Immature natural killer cell (primary cell): ENCODE data around the gene PDE11A. TPM values are rescaled to one million over a fixed set of nuclear protein-coding genes. Genes with fewer than 3 reads are reported as not detected.

Experiments used
- DNase-seq, 3 donors: peaks; one replicate each; pipeline ENCODE4 v3.0.0; 2022; ENCODE audit warnings: mixed read lengths in 1 of 3
- H3K27ac Mint-ChIP-seq, 6 donors: one replicate each; pipeline ENCODE4 v1.8.0; 2020; ENCODE audit warnings: mixed read lengths in 6 of 6, mild to moderate bottlenecking in 5 of 6, inconsistent platforms in 4 of 6, moderate library complexity in 3 of 6
- H3K27me3 Mint-ChIP-seq, 3 donors: one replicate each; pipeline ENCODE4 v1.8.0; 2020 to 2021; ENCODE audit warnings: low read depth in 3 of 3, mild to moderate bottlenecking in 3 of 3, mixed read lengths in 3 of 3, moderate library complexity in 3 of 3, inconsistent platforms in 1 of 3
- H3K36me3 Mint-ChIP-seq, 3 donors: one replicate each; pipeline ENCODE4 v1.8.0; 2020; ENCODE audit warnings: mixed read lengths in 3 of 3, inconsistent platforms in 2 of 3, mild to moderate bottlenecking in 2 of 3
- H3K4me1 Mint-ChIP-seq, 2 donors: one replicate each; pipeline ENCODE4 v1.8.0; 2020; ENCODE audit warnings: inconsistent platforms in 2 of 2, mild to moderate bottlenecking in 2 of 2, mixed read lengths in 2 of 2, moderate library complexity in 1 of 2
- H3K4me3 Mint-ChIP-seq, 5 donors: one replicate each; pipeline ENCODE4 v1.8.0; 2020; ENCODE audit warnings: mild to moderate bottlenecking in 5 of 5, mixed read lengths in 5 of 5, inconsistent platforms in 3 of 5, moderate library complexity in 3 of 5
- H3K9me3 Mint-ChIP-seq, 6 donors: one replicate each; pipeline ENCODE4 v1.8.0; 2020; ENCODE audit warnings: mild to moderate bottlenecking in 6 of 6, mixed read lengths in 6 of 6, inconsistent platforms in 4 of 6, moderate library complexity in 3 of 6
- polyA plus RNA-seq, 3 donors: library from polyadenylated mRNA; unstranded; fragments of 300-500 nt; fragmentation: Illumina TruSeq; gene quantifications; one replicate each; pipeline ENCODE4 v1.2.3, GENCODE V29; 2021

The PDE11A gene
- polyA plus RNA-seq, 3 donors from 2014 or later = not detected

GRCh38 chr2:177914247-177914646, 158.3 kb downstream of the PDE11A start:
- H3K27ac Mint-ChIP-seq = no peak overlapping the region
- H3K4me3 Mint-ChIP-seq = no peak overlapping the region
- H3K36me3 Mint-ChIP-seq = no peaks in the 10 kb centered on the region
- peaks cover 0 to 14% (median 3%) of the 10 kb centered on the region in 3 donors for H3K27me3 Mint-ChIP-seq
- peaks cover 0 to 6% (median 0%) of the 10 kb centered on the region in 6 donors for H3K9me3 Mint-ChIP-seq
- no peaks in the 10 kb centered on the region for H3K4me1 Mint-ChIP-seq
- DNase-seq = no peak

GRCh38 chr2:177909962-177910361, 162.6 kb downstream of the PDE11A start:
- H3K27ac Mint-ChIP-seq = no peak overlapping the region
- peaks cover 2 to 10% of the 10 kb centered on the region in 2 donors for H3K4me1 Mint-ChIP-seq
- no peak overlapping the region for H3K4me3 Mint-ChIP-seq
- peaks cover 0 to 8% (median 3%) of the 10 kb centered on the region in 3 donors for H3K27me3 Mint-ChIP-seq
- DNase-seq = no peak
- H3K9me3 Mint-ChIP-seq = no peaks in the 10 kb centered on the region
- H3K36me3 Mint-ChIP-seq = no peaks in the 10 kb centered on the region

- Mint-ChIP-seq H3K27ac (no peak overlapping the region), H3K4me3 (no peak overlapping the region)
Observed at GRCh38 chr2:177908824-177909223, 163.8 kb downstream of the PDE11A start.

GRCh38 chr2:177908182-177908581, 164.4 kb downstream of the PDE11A start:
- peak; percentile 0 to 12 (median 4) for DNase-seq
- Mint-ChIP-seq H3K36me3 (no peaks in the 10 kb centered on the region), H3K4me3 (no peak overlapping the region), H3K27ac (no peak overlapping the region), H3K9me3 (no peaks in the 10 kb centered on the region), H3K4me1 (peaks cover 2 to 10% of the 10 kb centered on the region in 2 donors), H3K27me3 (peaks cover 0 to 4% (median 3%) of the 10 kb centered on the region in 3 donors)

More at GRCh38 chr2:177908824-177909223, 163.8 kb downstream of the PDE11A start:
- no peak for DNase-seq
- Mint-ChIP-seq H3K27me3 (peaks cover 0 to 5% (median 3%) of the 10 kb centered on the region in 3 donors), H3K36me3 (no peaks in the 10 kb centered on the region), H3K4me1 (peaks cover 2 to 10% of the 10 kb centered on the region in 2 donors), H3K9me3 (no peaks in the 10 kb centered on the region)

GRCh38 chr2:177906041-177906718, 166.4 kb downstream of the PDE11A start:
- H3K27me3 Mint-ChIP-seq = peaks cover 0 to 2% (median 1%) of the 10 kb centered on the region in 3 donors
- DNase-seq = peak; percentile 26 to 34 (median 30)
- peaks cover 0 to 2% (median 0%) of the 10 kb centered on the region in 6 donors for H3K9me3 Mint-ChIP-seq
- H3K4me1 Mint-ChIP-seq = peaks cover 2 to 10% of the 10 kb centered on the region in 2 donors
- H3K4me3 Mint-ChIP-seq = no peak overlapping the region
- H3K27ac Mint-ChIP-seq = no peak overlapping the region
- no peaks in the 10 kb centered on the region for H3K36me3 Mint-ChIP-seq

GRCh38 chr2:177905640-177906039, 166.9 kb downstream of the PDE11A start:
- Mint-ChIP-seq H3K27ac (no peak overlapping the region), H3K4me3 (no peak overlapping the region), H3K9me3 (peaks cover 0 to 2% (median 0%) of the 10 kb centered on the region in 6 donors), H3K4me1 (peaks cover 2 to 10% of the 10 kb centered on the region in 2 donors), H3K27me3 (peaks cover 0 to 2% (median 1%) of the 10 kb centered on the region in 3 donors), H3K36me3 (no peaks in the 10 kb centered on the region)
- no peak for DNase-seq

- Mint-ChIP-seq H3K9me3 (peaks cover 0 to 2% (median 0%) of the 10 kb centered on the region in 6 donors), H3K36me3 (no peaks in the 10 kb centered on the region), H3K27ac (no peak overlapping the region), H3K27me3 (peaks cover 0 to 2% (median 0%) of the 10 kb centered on the region in 3 donors), H3K4me1 (peaks cover 0 to under 1% of the 10 kb centered on the region in 2 donors), H3K4me3 (no peak overlapping the region)
- no peak for DNase-seq
Observed at GRCh38 chr2:177902395-177903163, 170.0 kb downstream of the PDE11A start.

GRCh38 chr2:177900082-177900481, 172.5 kb downstream of the PDE11A start:
- Mint-ChIP-seq H3K4me3 (no peak overlapping the region), H3K27me3 (no peaks in the 10 kb centered on the region), H3K27ac (no peak overlapping the region), H3K9me3 (peaks cover 0 to 2% (median 0%) of the 10 kb centered on the region in 6 donors), H3K4me1 (no peaks in the 10 kb centered on the region), H3K36me3 (no peaks in the 10 kb centered on the region)
- no peak for DNase-seq

GRCh38 chr2:177897278-177897677, 175.3 kb downstream of the PDE11A start:
- H3K36me3 Mint-ChIP-seq = peaks cover 0 to 4% (median 0%) of the 10 kb centered on the region in 3 donors
- no peaks in the 10 kb centered on the region for H3K4me1 Mint-ChIP-seq
- H3K27ac Mint-ChIP-seq = no peak overlapping the region
- H3K9me3 Mint-ChIP-seq = peaks cover 0 to 4% (median 0%) of the 10 kb centered on the region in 6 donors
- H3K27me3 Mint-ChIP-seq = peaks cover 0 to 10% (median 5%) of the 10 kb centered on the region in 3 donors
- H3K4me3 Mint-ChIP-seq = no peak overlapping the region
- no peak for DNase-seq

GRCh38 chr2:177896587-177896986, 176.0 kb downstream of the PDE11A start:
- Mint-ChIP-seq H3K36me3 (peaks cover 0 to 4% (median 0%) of the 10 kb centered on the region in 3 donors), H3K27ac (no peak overlapping the region), H3K4me1 (no peaks in the 10 kb centered on the region), H3K9me3 (peaks cover 0 to 4% (median 0%) of the 10 kb centered on the region in 6 donors), H3K27me3 (peaks cover 0 to 10% (median 5%) of the 10 kb centered on the region in 3 donors), H3K4me3 (no peak overlapping the region)
- DNase-seq = no peak

- Mint-ChIP-seq H3K27ac (no peak overlapping the region), H3K4me1 (no peaks in the 10 kb centered on the region), H3K36me3 (peaks cover 0 to 4% (median 0%) of the 10 kb centered on the region in 3 donors), H3K4me3 (no peak overlapping the region), H3K9me3 (peaks cover 0 to 4% (median 0%) of the 10 kb centered on the region in 6 donors), H3K27me3 (peaks cover 0 to 10% (median 5%) of the 10 kb centered on the region in 3 donors)
- DNase-seq = no peak
Observed at GRCh38 chr2:177894546-177894945, 178.0 kb downstream of the PDE11A start.

- H3K9me3 Mint-ChIP-seq = peaks cover 0 to 4% (median 0%) of the 10 kb centered on the region in 6 donors
- H3K4me3 Mint-ChIP-seq = no peak overlapping the region
- H3K36me3 Mint-ChIP-seq = peaks cover 0 to 4% (median 0%) of the 10 kb centered on the region in 3 donors
- H3K27ac Mint-ChIP-seq = no peak overlapping the region
- H3K27me3 Mint-ChIP-seq = peaks cover 0 to 10% (median 5%) of the 10 kb centered on the region in 3 donors
- no peaks in the 10 kb centered on the region for H3K4me1 Mint-ChIP-seq
- DNase-seq = no peak
Observed at GRCh38 chr2:177893880-177894279, 178.7 kb downstream of the PDE11A start.

GRCh38 chr2:177891533-177891932, 181.0 kb downstream of the PDE11A start:
- Mint-ChIP-seq H3K27ac (no peak overlapping the region), H3K4me3 (no peak overlapping the region), H3K27me3 (peaks cover 0 to 10% (median 7%) of the 10 kb centered on the region in 3 donors), H3K9me3 (peaks cover 0 to 5% (median 0%) of the 10 kb centered on the region in 6 donors), H3K36me3 (peaks cover 0 to 4% (median 0%) of the 10 kb centered on the region in 3 donors), H3K4me1 (no peaks in the 10 kb centered on the region)
- no peak for DNase-seq
